HG03060 (cell line): ENCODE measurements around the gene GTF3C2.
"Not testable (repeated sequence)": the region's sequence is repeated elsewhere in the genome, so short reads cannot be mapped to it uniquely, and the experiment has no call there.

Experiments used
- ATAC-seq: cut with Tn5 transposase; IDR thresholded peaks from one replicate; pipeline ENCODE4 v1.9.1; 2021; ENCODE audit warnings: low read depth, moderate number of reproducible peaks; ENCODE audit not compliant: unreplicated experiment

GTF3C2 gene

GRCh38 chr2:27372937-27373336 lies 16.4 kb upstream of the GTF3C2 start:
- ATAC-seq: no peak

- ATAC-seq: peak; percentile 22
Observed at GRCh38 chr2:27370816-27371620, 14.5 kb upstream of the GTF3C2 start.

GRCh38 chr2:27370026-27370815 lies 13.7 kb upstream of the GTF3C2 start, which contains the start of the genes EIF2B4 and SNX17:
EIF2B4 (minus strand) TSS chr2:27370338; CDS start chr2:27370314, 24 bp downstream.
SNX17 (plus strand) TSS chr2:27370616; CDS start chr2:27370744, 128 bp downstream.
- ATAC-seq: peak; percentile 74

- ATAC-seq: no peak
Observed at GRCh38 chr2:27369471-27370025, 13.0 kb upstream of the GTF3C2 start.

- ATAC-seq: no peak
Observed at GRCh38 chr2:27363933-27364332, 7.4 kb upstream of the GTF3C2 start.

- ATAC-seq: no peak
Observed at GRCh38 chr2:27362678-27363420, 6.3 kb upstream of the GTF3C2 start.

GRCh38 chr2:27356056-27356381 lies 545 bp downstream of the GTF3C2 start:
- no peak for ATAC-seq

GRCh38 chr2:27354597-27354927 lies 2.0 kb downstream of the GTF3C2 start:
- no peak for ATAC-seq

GRCh38 chr2:27353762-27354596 lies 2.6 kb downstream of the GTF3C2 start:
- ATAC-seq: no peak

- ATAC-seq: not testable (repeated sequence)
Observed at GRCh38 chr2:27353386-27353761, 3.2 kb downstream of the GTF3C2 start.

GRCh38 chr2:27351802-27352598 lies 4.6 kb downstream of the GTF3C2 start:
- no peak for ATAC-seq

GRCh38 chr2:27350106-27350693 lies 6.4 kb downstream of the GTF3C2 start:
- no peak for ATAC-seq

GRCh38 chr2:27347641-27348040 lies 8.9 kb downstream of the GTF3C2 start:
- no peak for ATAC-seq

- ATAC-seq: no peak
Observed at GRCh38 chr2:27336173-27336572, 20.4 kb downstream of the GTF3C2 start.

- ATAC-seq: no peak
Observed at GRCh38 chr2:27335311-27335710, 21.3 kb downstream of the GTF3C2 start.

GRCh38 chr2:27324720-27325119 lies 31.8 kb downstream of the GTF3C2 start:
- no peak for ATAC-seq

GRCh38 chr2:27323596-27324285 lies 32.8 kb downstream of the GTF3C2 start:
- ATAC-seq: no peak
